SK-N-SH (cell line): ENCODE measurements around the gene CTNNB1. TPM values are rescaled to one million over a fixed set of nuclear protein-coding genes. Genes with fewer than 3 reads are reported as not detected.

Experiments
- CTCF ChIA-PET: fragments of 300-600, 350-600 bp; formaldehyde crosslinking; extraction: SDS; loops from one replicate; lab custom pipeline; 2021; lab: Yijun Ruan, JAX
- POLR2A ChIA-PET: fragments of 350-600 bp; sonication (Branson Sonifier 250); formaldehyde crosslinking; extraction: SDS; loops from one replicate; lab custom pipeline; 2020; ENCODE audit warnings: antibody characterized with exemption, inconsistent platforms; lab: Yijun Ruan, JAX
- DNase-seq: peaks from one replicate; pipeline ENCODE4 v3.0.0; 2012
- H2AFZ ChIP-seq: fragments of 200-600 bp; sonication (generic); 2 replicates; pipeline ENCODE4 v1.8.1; 2016; ENCODE audit warnings: antibody characterized with exemption, mild to moderate bottlenecking, low read depth
- H3F3A ChIP-seq: fragments of 200-600 bp; sonication (generic); replicated peaks from 2 replicates; pipeline ENCODE3; 2016; ENCODE audit warnings: antibody characterized with exemption, mild to moderate bottlenecking; ENCODE audit not compliant: insufficient read depth
- H3K27ac ChIP-seq, 2 experiments: fragments of 200-500 bp in 1 of 2; fragments of 200-600 bp in 1 of 2; sonication (Bioruptor generic) in 1 of 2; sonication (generic), shearing (Covaris generic) in 1 of 2; 2 replicates each; pipeline versions ENCODE4 v1.5.1 to v1.6.1; 2014 to 2016; ENCODE audit warnings: low read depth in 2 of 2, inconsistent platforms in 1 of 2, low read length in 1 of 2, mild to moderate bottlenecking in 1 of 2, mixed read lengths in 1 of 2
- H3K27me3 ChIP-seq: fragments of 200-600 bp; sonication (generic), shearing (Covaris generic); 2 replicates; pipeline ENCODE4 v1.6.1; 2016; ENCODE audit warnings: mixed run types; ENCODE audit not compliant: insufficient read depth
- H3K36me3 ChIP-seq, 2 experiments: fragments of 200-500 bp in 1 of 2; fragments of 200-600 bp in 1 of 2; sonication (Bioruptor generic) in 1 of 2; sonication (generic) in 1 of 2; replicated peaks in 1 of 2; 2 replicates each; pipeline versions ENCODE3 to v1.5.1; 2014 to 2016; ENCODE audit warnings: low read length in 1 of 2, mild to moderate bottlenecking in 1 of 2; ENCODE audit not compliant: insufficient read depth in 2 of 2, control insufficient read depth in 1 of 2
- H3K4me1 ChIP-seq, 2 experiments: fragments of 200-500 bp in 1 of 2; fragments of 200-600 bp in 1 of 2; sonication (Bioruptor generic) in 1 of 2; sonication (generic), shearing (Covaris generic) in 1 of 2; 2 replicates each; pipeline versions ENCODE4 v1.5.1 to v1.6.1; 2014 to 2016; ENCODE audit warnings: low read depth in 1 of 2, low read length in 1 of 2, mixed run types in 1 of 2; ENCODE audit not compliant: insufficient read depth in 2 of 2, control insufficient read depth in 1 of 2
- H3K4me2 ChIP-seq: fragments of 200-600 bp; sonication (generic), shearing (Covaris generic); 2 replicates; pipeline ENCODE4 v1.6.1; 2017; ENCODE audit warnings: mixed run types
- H3K4me3 ChIP-seq, 2 experiments: fragments of 200-500 bp in 1 of 2; fragments of 200-600 bp in 1 of 2; sonication (Bioruptor generic) in 1 of 2; sonication (generic), shearing (Covaris generic) in 1 of 2; 2 replicates each; pipeline versions ENCODE4 v1.5.1 to v1.8.1; 2014 to 2016; ENCODE audit warnings: low read depth in 2 of 2, inconsistent platforms in 1 of 2, low read length in 1 of 2, mild to moderate bottlenecking in 1 of 2, mixed read lengths in 1 of 2, moderate library complexity in 1 of 2
- H3K79me2 ChIP-seq: fragments of 200-600 bp; sonication (generic); 2 replicates; pipeline ENCODE4 v1.8.1; 2017; ENCODE audit warnings: mild to moderate bottlenecking; ENCODE audit not compliant: insufficient read depth
- H3K9ac ChIP-seq: fragments of 200-600 bp; sonication (generic); 2 replicates; pipeline ENCODE4 v1.6.1; 2017; ENCODE audit warnings: mixed run types
- H3K9me2 ChIP-seq: fragments of 200-600 bp; sonication (generic); 2 replicates; pipeline ENCODE4 v1.6.1; 2017; ENCODE audit warnings: mixed run types
- H3K9me3 ChIP-seq: fragments of 200-600 bp; sonication (generic); 2 replicates; pipeline ENCODE4 v1.6.1; 2017; ENCODE audit warnings: mixed run types, mild to moderate bottlenecking, moderate library complexity
- H4K20me1 ChIP-seq: fragments of 200-600 bp; sonication (generic); 2 replicates; pipeline ENCODE4 v1.6.1; 2017; ENCODE audit warnings: mild to moderate bottlenecking, mixed run types; ENCODE audit not compliant: insufficient read depth
- EZH2phosphoT487 ChIP-seq: fragments of 200-600 bp; sonication (generic); IDR thresholded peaks from 2 replicates; pipeline ENCODE4 v1.6.1; 2017; ENCODE audit warnings: low read depth, mixed run types, mild to moderate bottlenecking, antibody characterized with exemption, moderate library complexity, borderline replicate concordance
- FOSL2 ChIP-seq: IDR thresholded peaks from 2 replicates; pipeline ENCODE4 v1.4.0; 2012; ENCODE audit warnings: low read depth, mild to moderate bottlenecking, moderate library complexity, borderline replicate concordance
- FOXJ3 ChIP-seq: sonication (generic); formaldehyde crosslinking; IDR thresholded peaks from 2 replicates; pipeline ENCODE4 v1.5.1; 2020; ENCODE audit warnings: mild to moderate bottlenecking, missing genetic modification reagents
- IRF3 ChIP-seq: fragments of 150-350 bp; IDR thresholded peaks from 2 replicates; pipeline ENCODE4 v1.6.1; 2016; ENCODE audit warnings: mild to moderate bottlenecking, low read depth, low read length
- JUND ChIP-seq: IDR thresholded peaks from 2 replicates; pipeline ENCODE4 v1.4.0; 2012
- MEF2A ChIP-seq: IDR thresholded peaks from 2 replicates; pipeline ENCODE4 v1.4.0; 2012; ENCODE audit warnings: low read depth, borderline replicate concordance
- NRF1 ChIP-seq: IDR thresholded peaks from 2 replicates; pipeline ENCODE4 v1.6.1; 2012; ENCODE audit warnings: low read depth, mild to moderate bottlenecking, low read length
- PBX3 ChIP-seq: IDR thresholded peaks from 2 replicates; pipeline ENCODE4; 2012
- POLR2AphosphoS5 ChIP-seq: IDR thresholded peaks from 2 replicates; pipeline ENCODE4 v1.6.1; 2012; ENCODE audit warnings: low read depth, low read length
- RAD21 ChIP-seq: IDR thresholded peaks from 2 replicates; pipeline ENCODE4 v1.6.1; 2012; ENCODE audit warnings: mild to moderate bottlenecking, low read length
- REST ChIP-seq: IDR thresholded peaks from 2 replicates; pipeline ENCODE4 v1.6.1; 2012; ENCODE audit warnings: mild to moderate bottlenecking, low read depth, low read length, moderate library complexity
- RFX5 ChIP-seq: IDR thresholded peaks from 2 replicates; pipeline ENCODE4 v1.6.1; 2012; ENCODE audit warnings: mild to moderate bottlenecking, improper control_type of control experiment, low read length
- RXRA ChIP-seq: IDR thresholded peaks from 2 replicates; pipeline ENCODE4 v1.4.0; 2012; ENCODE audit warnings: low read depth, mild to moderate bottlenecking, borderline replicate concordance
- SIN3A ChIP-seq: IDR thresholded peaks from 2 replicates; pipeline ENCODE4 v1.6.1; 2012; ENCODE audit warnings: low read depth, mild to moderate bottlenecking, low read length, moderate library complexity, borderline replicate concordance
- SMC3 ChIP-seq: IDR thresholded peaks from 2 replicates; pipeline ENCODE4 v1.6.1; 2012; ENCODE audit warnings: low read depth, low read length, improper control_type of control experiment
- TAF1 ChIP-seq: IDR thresholded peaks from 2 replicates; pipeline ENCODE4 v1.6.1; 2012; ENCODE audit warnings: low read depth, mild to moderate bottlenecking, low read length, moderate library complexity, borderline replicate concordance
- TCF12 ChIP-seq: IDR thresholded peaks from 2 replicates; pipeline ENCODE4 v1.4.0; 2012
- TEAD4 ChIP-seq: IDR thresholded peaks from 2 replicates; pipeline ENCODE4 v1.4.0; 2012; ENCODE audit warnings: mild to moderate bottlenecking, borderline replicate concordance; ENCODE audit not compliant: insufficient read depth
- USF2 ChIP-seq: fragments of 150-350 bp; IDR thresholded peaks from 2 replicates; pipeline ENCODE4 v1.6.1; 2017; ENCODE audit warnings: antibody characterized with exemption, low read length, low read depth, borderline replicate concordance
- ZBTB33 ChIP-seq: IDR thresholded peaks from 2 replicates; pipeline ENCODE4 v1.4.0; 2012; ENCODE audit warnings: low read depth, borderline replicate concordance
- WGBS: methylation state at CpG from one replicate; pipeline ENCODE4 v1.1.6; 2017; ENCODE audit warnings: low lambda C conversion rate; 5-methylcytosine and 5-hydroxymethylcytosine counted together
- polyA plus RNA-seq, 3 experiments: library from polyadenylated mRNA; depleted of rRNA; stranded (reverse); fragments of >200 nt; gene quantifications; 2 replicates each; pipeline ENCODE4 v1.2.3, GENCODE V29; 2012

CTNNB1 gene
- polyA plus RNA-seq, 1 of the 3 experiments (the other 2 are of a cell fraction) = 178 TPM

- H4K20me1 ChIP-seq = no peaks in the 10 kb centered on the region
These were observed 35.9 kb upstream of the CTNNB1 start for GRCh38 chr3:41163421-41163820.

GRCh38 chr3:41164777-41165176 is 34.5 kb upstream of the CTNNB1 start:
- H3K36me3 ChIP-seq = no peaks in the 10 kb centered on the region
- H3K27ac ChIP-seq = no peak overlapping the region
- POLR2A ChIA-PET = no interaction called here
- no peak overlapping the region for H3K4me2 ChIP-seq
- H3K4me3 ChIP-seq = no peak overlapping the region
- CTCF ChIA-PET = no interaction called here
- no peaks in the 10 kb centered on the region for H3K4me1 ChIP-seq
- DNase-seq = no peak
- TF ChIP-seq TEAD4 (no peak), PBX3 (no peak), FOXJ3 (CRISPR knock-in tag) (no peak), RXRA (no peak), USF2 (no peak), ZBTB33 (no peak), NRF1 (no peak), SIN3A (no peak), TAF1 (no peak), MEF2A (no peak), FOSL2 (no peak), RFX5 (no peak), REST (no peak), RAD21 (no peak), IRF3 (no peak), POLR2AphosphoS5 (no peak), SMC3 (no peak), EZH2phosphoT487 (no peak), TCF12 (no peak), JUND (no peak)
- WGBS = 0% methylated on average over 2 of the region's 2 CpGs
- no peak overlapping the region for H2AFZ ChIP-seq
- no peak overlapping the region for H3K9ac ChIP-seq
- H3K27me3 ChIP-seq = no peaks in the 10 kb centered on the region
- no peaks in the 10 kb centered on the region for H3K9me3 ChIP-seq
- H3K9me2 ChIP-seq = no peaks in the 10 kb centered on the region
- no peaks in the 10 kb centered on the region for H3K79me2 ChIP-seq
- H4K20me1 ChIP-seq = no peaks in the 10 kb centered on the region
- no peaks in the 10 kb centered on the region for H3F3A ChIP-seq

More at GRCh38 chr3:41163421-41163820, 35.9 kb upstream of the CTNNB1 start:
- WGBS = 50% methylated on average over 3 of the region's 3 CpGs
- Histone ChIP-seq H2AFZ (no peak overlapping the region), H3K9ac (no peak overlapping the region), H3K9me2 (no peaks in the 10 kb centered on the region), H3K79me2 (no peaks in the 10 kb centered on the region), H3K27ac (no peak overlapping the region), H3F3A (no peaks in the 10 kb centered on the region), H3K4me3 (no peak overlapping the region), H3K4me2 (no peak overlapping the region), H3K4me1 (no peaks in the 10 kb centered on the region), H3K9me3 (no peaks in the 10 kb centered on the region), H3K36me3 (no peaks in the 10 kb centered on the region), H3K27me3 (no peaks in the 10 kb centered on the region)
- CTCF ChIA-PET = no interaction called here
- DNase-seq = no peak
- no peak for TF ChIP-seq NRF1
- POLR2A ChIA-PET = interaction anchor here (0.8 kb wide), 1 partner anchor 36 kb away, joined by 3 read pairs; the partner anchor contains the start of gene CTNNB1
